Measurements from ENCODE around the gene CCDC183.
"Not testable (repeated sequence)": the region's sequence is repeated elsewhere in the genome, so short reads cannot be mapped to it uniquely, and the experiment has no call there.

- TF ChIP-seq CTCF (conservative IDR thresholded peaks at IDR 0.05); EZH2 (IDR thresholded peaks at IDR 0.05; ENCODE audit: low read depth): not testable (repeated sequence)
Measured at GRCh38 chr9:136843159-136843800, 47.1 kb downstream of the CCDC183 start.
